COLO668 (cell line): ENCODE measurements around the gene DNM1.

Source experiments
- DNase-seq: peaks from one replicate; lab custom pipeline; 2025; ENCODE audit not compliant: unreplicated experiment; lab: John Stamatoyannopoulos, UW

DNM1 gene

DNA sequence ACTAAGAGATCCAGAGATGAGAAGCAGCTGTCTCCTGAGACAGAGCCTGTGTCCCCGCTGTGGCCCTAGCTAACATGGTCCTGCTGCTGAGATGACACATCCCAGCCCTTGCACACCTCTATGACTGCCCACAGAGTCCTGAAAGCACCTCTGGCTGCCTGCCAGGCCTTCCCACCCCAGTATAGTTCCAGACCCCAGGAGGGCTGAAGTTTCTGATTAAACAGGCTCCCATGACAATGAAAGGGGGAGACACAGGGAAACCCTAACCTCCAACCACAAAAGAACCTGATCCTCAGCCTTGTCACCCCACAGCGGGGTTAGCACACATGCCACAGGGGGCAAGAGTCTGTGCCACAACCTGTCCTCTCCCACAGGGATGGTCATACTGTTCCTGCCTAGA, 27.5 kb upstream of the DNM1 start:
- DNase-seq: no peak

DNA sequence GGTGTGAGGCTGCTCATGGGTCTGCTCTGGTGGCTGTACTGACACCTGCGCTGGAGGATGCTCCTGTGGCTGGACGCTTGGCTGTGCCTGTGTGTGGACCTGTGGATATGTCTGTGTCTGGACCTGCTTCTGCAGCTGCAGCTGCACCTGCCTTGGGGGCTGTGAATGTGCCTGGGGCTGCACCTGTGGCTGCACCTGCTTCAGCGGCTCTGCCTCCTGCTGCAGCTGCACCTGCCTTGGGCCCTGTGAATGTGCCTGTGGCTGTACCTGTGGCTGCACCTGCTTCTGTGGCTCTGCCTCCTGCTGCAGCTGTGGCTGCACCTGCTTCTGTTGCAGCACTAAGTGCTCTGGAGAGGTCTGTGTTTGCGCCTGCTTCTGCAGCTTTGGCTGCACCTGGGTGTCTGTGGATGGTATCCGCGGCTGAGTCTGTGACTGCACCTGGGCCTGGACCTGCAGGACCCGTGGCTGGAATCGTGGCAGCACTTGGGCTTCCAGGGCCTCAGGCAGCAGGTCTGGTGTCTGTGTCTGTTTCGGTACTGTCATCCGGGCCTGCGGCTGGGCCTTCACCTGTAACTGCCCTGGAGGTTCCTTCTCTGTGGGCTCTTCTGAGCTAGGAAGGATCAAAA, 24.3 kb upstream of the DNM1 start:
- DNase-seq: peak; percentile 29

DNA sequence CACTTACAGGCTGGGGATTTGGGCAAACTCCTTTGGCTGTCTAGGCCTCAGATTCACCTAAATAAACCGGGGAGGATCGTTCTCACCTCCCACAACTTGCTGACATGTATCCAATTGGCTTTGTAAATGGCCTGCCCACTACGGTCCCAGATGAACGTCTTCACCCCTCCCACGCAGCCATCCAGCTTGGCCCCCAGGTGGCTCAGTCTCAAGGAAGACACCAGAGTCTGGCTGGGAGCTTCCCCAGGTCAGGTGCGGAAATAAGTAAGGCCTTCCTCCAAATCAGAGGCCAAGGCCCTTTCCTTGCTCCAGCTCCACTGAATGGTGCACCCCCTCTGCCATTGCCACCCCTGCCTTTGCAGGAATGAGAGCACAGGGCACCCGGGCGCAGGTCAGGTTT, 23.2 kb upstream of the DNM1 start:
- DNase-seq: no peak

DNA sequence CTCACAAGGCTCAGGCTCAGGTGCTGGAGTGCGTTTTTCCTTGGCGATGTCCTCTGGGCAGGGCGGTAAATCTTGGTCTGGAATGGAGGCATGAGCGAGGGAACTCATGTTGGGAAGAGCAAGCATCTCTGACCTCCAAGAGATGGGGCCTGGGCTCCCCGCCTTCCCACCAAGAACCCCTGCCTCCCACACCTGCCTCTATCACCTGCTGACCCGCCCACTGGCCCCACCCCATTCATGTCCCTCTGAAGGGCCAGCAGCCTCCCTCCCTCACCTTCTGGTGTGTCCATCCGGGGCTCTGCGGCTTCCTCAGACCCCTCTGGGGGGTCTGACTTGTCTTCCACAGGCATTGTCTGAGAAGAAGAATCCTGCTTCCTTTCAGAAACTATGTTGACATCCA, 22.7 kb upstream of the DNM1 start:
- DNase-seq: no peak

DNA sequence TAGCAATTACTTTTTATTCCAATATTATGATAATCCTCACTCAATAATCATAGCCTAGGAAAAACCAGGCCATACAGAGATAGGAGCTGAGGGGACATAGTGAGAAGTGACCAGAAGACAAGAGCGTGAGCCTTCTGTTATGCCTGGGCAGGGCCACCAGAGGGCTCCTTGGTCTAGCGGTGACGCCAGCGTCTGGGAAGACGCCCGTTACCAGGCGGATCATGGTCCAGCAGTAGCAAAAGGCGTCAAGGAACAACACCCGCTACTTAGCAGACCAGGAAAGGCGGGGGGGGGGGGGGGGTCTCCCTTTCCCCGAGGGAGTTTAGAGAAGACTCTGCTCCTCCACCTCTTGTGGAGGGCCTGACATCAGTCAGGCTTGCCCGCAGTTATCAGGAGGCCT, 21.7 kb upstream of the DNM1 start:
- DNase-seq: peak; percentile 12

DNA sequence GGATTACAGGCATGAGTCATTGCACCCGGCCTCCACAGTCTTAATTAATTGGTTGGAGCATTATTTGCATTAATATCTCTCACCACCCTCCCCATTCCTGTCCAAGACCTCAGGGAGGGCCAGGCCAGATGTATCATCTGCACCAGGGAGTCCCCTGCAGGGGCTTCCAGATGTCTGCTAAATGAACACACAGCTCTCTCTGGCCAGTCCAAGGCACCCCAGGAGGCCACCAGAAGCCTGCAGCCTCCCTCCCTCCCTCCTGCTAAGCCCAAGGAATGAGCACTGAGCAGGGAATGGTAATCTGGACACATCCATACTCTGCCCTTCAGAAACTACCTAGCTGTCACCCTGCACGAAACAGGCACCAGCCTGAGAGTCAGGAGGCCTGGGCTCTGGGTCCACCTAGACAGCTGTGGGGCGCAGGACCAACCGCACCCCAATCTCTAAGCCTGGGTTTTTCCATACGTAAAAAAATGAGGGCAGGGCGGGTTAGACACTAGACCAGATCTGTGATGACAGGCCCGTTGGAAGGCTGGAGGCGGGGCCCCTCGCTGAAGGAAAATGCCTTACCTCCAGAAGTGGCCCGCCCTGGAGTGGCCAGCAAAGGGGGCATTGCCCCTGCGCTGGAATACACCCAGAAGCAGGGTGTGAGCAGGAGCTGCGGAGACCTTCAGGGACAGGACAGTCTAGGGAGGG, 20.1 kb upstream of the DNM1 start:
- DNase-seq: no peak

DNA sequence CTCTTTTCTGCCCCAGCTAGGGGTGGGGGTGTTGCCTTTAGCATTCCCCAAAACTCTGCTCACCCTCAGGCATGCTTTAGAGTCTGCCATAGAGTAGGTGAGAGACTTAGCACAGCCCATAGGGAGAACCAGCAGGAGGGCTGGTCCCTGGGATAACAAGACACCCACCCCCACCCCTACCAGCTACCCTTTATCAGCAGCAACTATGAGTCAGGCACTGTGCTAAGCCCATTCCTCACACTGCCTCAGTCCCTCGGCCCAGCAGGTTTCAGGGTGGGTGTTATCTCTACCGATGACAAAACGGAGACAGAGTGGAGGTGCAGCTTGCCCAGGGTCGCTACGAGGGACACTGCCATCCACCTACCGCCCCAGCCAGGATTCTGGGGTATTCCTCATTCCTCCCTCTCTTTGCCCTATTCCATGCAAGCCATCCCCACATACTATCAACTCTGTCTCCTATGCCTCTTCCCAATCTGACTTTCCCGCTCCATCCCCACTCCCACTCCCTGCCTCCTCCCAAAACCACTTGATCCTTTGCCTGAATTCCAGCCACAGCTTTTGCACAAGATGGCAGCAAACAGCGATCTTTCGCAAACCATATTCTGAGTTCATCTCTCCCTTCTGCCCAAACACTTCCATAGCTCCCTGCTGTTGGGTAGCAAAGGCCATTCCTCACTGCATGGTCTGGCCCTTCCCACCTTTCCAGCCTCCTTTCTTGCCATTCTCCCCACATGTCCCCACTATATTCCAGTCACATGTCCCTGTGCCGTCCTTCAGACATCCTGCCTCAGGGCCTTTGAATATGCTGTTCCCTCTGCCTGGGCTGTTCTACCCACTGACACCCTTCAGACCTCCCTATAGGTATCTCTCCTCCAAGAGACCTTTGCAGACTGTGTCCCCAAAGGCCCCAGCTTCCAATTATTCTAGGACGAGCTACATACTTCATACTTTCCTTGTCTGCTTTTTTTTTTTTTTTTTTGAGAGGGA, 16.9 kb upstream of the DNM1 start:
- DNase-seq: no peak

DNA sequence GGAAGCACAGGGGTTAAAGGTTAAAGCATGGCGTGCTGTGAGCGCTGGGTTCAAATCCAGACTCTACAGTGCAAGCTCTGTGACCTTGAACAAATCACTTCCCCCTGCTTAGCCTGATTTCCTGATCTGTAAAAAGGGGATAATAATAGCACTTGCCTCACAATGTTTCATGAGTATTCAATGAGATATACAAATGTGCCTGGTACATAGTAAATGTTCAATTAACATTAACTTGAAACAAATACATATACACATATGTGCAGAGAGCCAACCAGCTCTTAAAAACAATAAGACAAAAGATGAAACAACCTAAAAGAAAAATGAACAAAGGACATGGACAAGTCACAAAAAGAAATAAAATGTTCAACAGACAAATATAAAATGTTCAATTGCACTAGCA, 15.8 kb upstream of the DNM1 start:
- no peak for DNase-seq

DNA sequence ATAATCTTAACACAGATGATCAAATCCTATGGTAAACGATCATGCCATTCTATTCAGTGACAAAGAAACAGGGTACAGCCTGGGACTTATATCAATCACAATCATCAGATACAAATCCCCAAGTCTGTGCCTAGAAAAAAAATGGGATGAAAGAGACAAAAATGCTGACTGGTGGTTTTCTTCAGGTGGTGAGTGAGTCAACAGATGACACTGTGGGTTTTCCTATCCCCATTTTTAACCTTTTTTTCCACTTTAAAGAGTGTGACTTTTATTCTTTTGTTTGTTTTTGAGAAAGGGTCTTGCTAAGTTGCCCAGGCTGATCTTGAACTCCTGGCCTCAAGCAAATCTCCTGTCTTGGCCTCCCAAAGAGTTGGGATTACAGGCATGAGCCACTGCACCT, 15.0 kb upstream of the DNM1 start:
- no peak for DNase-seq

DNA sequence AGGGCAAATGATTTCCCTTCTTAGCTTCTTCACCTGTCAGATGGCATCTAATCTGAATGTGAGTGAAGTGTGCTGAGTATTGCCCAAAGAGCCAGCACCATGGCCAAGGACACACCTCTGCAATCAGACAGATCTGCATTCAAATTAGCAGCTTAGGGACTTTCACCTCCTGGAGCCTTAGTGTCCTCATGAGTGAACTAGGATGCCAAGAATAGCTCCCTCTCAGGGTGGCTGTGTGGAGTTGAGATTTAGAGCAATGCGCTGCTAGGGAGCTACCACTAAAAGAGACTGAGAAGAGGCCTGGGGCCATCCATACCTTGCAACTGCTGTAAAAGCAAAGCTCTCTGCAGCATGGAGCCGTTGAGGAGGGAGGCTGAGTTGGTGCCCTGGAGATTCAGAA, 13.2 kb upstream of the DNM1 start:
- DNase-seq: no peak

DNA sequence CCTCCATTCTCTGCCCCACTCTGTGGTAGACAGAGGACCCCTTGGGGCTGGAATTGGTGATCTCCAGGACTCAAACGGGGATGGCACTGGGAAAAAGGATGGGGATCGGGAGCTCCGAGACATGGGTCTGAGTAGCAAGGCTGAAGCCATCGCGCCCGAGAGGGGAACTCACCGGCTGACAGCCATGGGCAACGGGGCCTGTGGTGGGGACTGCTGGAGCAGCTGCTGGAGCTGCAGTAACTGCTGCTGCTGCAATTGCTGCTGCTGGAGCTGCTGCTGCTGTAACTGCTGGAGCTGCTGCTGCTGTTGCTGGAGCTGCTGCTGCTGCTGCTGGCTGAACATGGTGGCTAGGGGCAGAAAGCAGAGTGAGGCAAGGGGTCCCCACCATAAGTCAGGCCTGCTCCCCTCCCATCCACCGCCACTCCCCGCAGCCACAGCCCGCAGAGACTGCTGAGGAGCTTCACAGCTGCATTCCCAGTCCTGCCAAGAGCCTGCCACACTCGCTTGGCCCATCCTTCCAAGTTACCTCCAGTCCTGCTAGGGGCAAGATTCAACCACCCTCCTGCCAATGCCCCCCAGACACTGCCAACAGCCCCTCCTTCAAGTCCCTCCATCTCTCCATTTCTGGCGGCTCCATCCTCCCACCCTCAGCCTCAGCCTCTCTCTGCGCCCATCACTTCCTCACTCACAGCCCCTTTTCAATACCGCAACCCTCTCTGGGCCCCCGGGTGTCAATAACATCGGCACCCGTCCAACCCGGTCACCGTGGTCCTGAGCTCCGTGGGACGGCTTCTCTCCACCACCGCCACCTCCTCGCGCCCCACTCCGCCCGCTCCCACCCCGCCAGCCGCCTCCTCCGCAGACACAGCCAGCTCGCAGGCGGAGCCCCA, 12.4 kb upstream of the DNM1 start:
- DNase-seq: peak; percentile 22

DNA sequence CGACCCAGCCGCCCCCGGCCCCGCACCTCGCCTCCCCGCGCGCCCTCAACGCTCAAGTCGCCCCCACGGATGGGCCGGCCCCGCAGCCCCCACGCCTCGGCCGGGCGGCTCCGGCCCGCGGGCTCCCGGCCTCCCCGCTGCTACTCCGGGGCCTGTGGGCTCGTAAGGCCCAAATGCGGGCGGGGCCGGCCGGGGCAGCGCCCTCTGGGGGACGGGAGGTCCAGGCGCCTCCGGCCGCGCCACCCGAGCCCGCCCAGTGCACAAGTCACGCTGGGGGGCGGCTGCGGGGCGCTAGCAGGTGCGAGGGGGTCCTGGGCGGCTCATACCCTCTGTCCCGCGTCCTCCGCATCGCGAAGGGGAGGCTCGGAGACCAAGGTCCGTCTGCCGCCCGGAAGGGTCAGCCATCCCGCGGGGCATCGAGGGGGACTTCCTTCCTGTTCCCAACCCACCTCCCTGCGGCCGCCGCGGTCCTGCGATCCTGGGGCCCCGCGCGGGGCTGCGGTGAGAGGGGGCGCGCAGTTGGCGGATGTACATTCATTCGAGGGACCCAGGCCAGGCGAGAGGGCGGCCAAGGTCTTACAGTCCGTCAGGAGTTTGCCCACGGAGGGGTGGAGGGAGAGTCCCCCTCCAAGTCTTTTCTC, 11.7 kb upstream of the DNM1 start, which contains the start of gene CIZ1:
Gene CIZ1, minus strand, starts transcription at position 167 of the 641 bp plus-strand sequence. CDS start 715 bp downstream, outside the sequence.
- DNase-seq: peak; percentile 86

DNA sequence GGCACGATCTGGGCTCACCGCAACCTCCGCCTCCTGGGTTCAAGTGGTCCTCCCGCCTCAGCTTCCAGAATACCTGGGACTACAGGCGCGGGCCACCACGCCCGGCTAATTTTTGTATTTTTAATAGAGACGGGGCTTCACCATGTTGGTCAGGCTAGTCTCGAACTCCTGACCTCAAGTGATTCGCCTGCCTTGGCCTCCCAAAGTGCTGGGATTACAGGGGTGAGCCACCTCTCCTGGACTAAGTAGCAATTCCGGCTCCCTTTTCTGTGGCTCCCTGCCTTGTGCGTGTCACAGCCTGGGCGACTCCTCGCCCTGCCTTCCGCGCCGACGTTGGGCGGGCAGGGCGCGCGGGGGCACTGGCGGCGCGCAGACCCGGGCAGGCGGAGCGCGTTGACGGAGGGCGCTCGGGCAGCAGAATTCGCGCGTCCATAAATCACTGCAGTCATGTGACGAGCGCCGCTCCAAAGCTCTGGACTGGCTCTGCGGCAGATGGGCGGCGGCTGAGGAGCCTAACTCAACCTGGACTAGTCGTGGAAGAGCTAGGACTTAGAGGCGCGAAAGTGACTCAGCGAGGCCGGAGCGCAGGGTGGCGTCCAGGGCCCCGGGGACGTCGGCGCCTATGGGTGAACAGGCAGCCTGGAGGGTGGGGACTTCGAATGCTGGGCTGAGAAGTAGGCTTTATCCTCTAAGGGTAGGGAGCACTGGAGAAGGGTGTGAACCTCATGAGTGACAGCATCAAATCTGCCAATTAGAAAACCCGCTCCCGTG, 10.4 kb upstream of the DNM1 start:
- peak; percentile 93 for DNase-seq

DNA sequence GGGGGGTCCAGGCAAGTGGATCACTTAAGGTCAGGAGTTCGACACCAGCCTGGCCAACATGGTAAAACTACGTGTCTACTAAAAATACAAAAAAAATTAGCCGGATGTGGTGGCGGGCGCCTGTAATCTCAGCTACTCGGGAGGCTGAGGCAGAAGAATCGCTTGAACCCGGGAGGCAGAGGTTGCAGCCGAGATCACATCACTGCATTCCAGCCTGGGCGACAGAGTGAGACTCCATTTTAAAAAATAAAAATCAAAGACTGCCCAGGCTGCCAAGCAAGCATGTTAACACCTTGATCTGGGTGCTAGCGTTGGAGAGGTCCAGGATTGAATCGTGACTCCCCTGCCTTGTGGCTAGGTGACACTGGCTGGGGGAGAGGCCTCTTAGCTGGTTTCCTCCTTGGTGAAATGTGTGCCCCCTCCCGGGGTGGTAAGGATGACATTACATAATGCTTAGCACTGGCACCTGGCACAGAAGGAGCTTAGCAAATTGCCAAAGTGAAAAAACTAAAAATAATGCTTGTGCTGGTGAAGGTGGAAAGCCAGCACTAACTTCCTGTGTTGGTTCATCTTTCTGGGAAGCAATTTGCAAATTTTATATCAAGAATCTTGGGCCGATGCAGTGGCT, 9.6 kb upstream of the DNM1 start:
- no peak for DNase-seq

DNA sequence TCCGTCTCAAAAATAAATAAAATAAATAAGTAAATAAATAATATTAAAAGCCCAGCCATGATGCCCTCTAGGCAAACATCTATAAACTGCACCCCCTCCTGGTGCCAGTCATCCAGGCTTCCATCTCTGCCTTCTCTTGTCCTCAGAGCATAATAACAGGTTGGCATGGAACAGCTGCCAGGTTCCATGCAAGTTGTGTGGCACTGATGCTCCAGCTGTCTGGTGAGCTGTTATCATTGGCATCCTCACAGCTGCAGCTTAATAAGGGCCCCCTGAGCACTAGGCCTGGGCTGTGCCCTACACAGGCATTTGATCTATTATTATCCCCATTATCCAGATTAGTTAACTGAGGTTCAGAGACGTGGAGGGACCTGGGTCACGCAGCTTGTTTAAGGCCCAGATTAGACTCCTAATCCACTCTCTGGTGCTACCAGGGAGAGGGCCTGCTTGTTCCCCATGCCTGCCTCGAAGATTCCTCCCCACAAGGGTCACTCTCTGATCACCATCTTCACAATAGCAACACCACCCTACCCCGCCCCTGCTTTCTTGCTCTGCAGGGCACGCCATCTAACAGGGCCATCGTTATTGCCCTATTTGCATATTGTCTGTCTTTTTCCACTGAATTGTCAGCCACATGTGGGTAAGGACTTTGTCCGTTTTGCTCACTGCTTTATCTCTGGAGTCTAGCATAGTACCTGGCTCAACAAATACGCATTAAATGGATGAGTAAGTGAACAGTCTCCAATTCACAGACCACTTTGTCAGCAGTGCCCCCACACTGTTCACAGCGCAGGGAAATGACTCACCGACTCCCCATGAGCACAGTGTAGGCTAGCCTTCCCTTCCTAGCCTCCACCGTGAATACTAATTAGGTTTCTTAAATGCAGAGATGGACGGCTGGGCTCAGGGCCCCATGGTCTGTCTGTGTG, 1.5 kb upstream of the DNM1 start:
- DNase-seq: no peak

DNA sequence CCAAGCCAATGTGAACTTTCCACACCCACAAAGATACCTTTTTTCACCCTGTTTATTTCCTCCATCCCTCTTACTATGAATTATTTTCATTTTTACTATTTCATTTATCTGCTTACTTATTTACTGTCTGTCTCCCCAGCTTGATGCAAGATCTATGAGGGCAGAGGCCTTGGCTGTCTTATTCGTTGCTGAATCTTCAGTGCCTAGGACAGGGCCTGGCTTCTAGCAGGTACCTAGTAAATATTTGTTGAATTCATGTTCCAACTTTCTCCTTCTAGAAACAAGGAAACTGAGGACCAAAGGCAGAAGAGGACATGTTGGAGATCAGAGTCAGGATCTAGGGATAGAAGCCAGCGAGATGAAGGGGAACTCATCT, 543 bp upstream of the DNM1 start:
- no peak for DNase-seq

DNA sequence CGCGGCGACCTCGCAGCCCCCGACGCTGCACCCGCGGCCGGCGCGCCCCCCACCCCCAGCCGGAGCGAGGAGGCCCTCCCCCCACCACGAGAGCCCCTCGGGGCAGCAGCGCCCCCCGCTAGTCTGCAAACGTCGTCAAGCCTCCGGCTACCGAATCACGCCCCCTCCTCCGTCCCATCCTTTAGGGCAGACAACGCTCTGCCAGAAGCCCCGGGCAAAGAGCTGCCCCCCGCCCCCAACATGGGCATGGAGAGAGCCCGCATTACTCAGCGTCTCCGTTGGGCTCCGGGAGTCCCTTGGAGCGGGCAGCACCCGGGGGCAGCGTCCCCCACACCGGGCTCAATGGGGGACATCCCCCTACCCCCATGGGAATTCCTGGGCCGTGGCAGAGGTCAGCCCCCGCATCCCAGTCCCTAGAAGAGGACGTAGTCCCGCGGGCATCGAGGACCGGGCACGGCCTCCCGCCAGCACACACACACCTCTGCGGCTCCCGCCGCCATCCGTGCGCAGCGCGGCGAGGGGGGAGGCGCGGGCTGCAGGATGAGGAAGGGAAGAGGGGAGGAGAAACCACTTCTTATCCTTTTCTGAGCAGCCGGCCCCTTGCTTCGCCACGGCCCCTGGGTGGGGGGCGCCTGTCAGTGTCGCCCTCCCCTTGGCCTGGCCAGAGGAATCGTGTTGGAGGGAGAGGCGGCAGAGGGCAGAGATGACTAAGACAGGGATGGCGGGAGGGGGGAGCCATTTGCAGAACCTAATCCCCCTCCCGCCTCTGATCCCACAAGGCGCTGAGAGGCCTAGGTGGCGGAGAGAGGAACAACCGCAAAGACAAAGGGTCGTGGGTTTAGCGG, 750 bp downstream of the DNM1 start:
- peak; percentile 67 for DNase-seq
